ENCODE measurements around the gene DLGAP1. TPM values are rescaled to one million over a fixed set of nuclear protein-coding genes. Genes with fewer than 3 reads are reported as not detected.

The DLGAP1 gene
- total RNA-seq, 4 donors from 2014 or later = 2.0 to 4.7 (median 2.1) TPM; not detected in 1

GRCh38 chr18:3972291-3972930, 482.7 kb downstream of the DLGAP1 start:
- no peaks in the 10 kb centered on the region for H3K9me3 ChIP-seq
- no peaks in the 10 kb centered on the region for H3K27me3 ChIP-seq
- WGBS = 78% methylated on average over 6 of the region's 6 CpGs
- no peak for TF ChIP-seq EP300 (IDR thresholded peaks at IDR 0.05)
- TF ChIP-seq POLR2AphosphoS5 (IDR thresholded peaks at IDR 0.05) = no peak
- TF ChIP-seq CTCF (IDR thresholded peaks at IDR 0.05) = no peak
- no peak for TF ChIP-seq POLR2A (IDR thresholded peaks at IDR 0.05)
- no peak overlapping the region for H3K4me3 ChIP-seq
- H3K4me1 ChIP-seq = peaks cover 2% of the 10 kb centered on the region
- DNase-seq (ENCODE audit: low spot score in 2 of 2) = no peak
- no peak overlapping the region for H3K27ac ChIP-seq
- H3K36me3 ChIP-seq = no peaks in the 10 kb centered on the region

GRCh38 chr18:3970929-3971328, 484.2 kb downstream of the DLGAP1 start:
- 74% methylated on average over 2 of the region's 2 CpGs for WGBS

GRCh38 chr18:3967359-3968180, 487.5 kb downstream of the DLGAP1 start:
- Histone ChIP-seq H3K4me3 (no peak overlapping the region), H3K27ac (no peak overlapping the region), H3K27me3 (no peaks in the 10 kb centered on the region), H3K4me1 (no peaks in the 10 kb centered on the region), H3K9me3 (no peaks in the 10 kb centered on the region), H3K36me3 (no peaks in the 10 kb centered on the region)
- TF ChIP-seq POLR2AphosphoS5 (IDR thresholded peaks at IDR 0.05) (no peak), CTCF (IDR thresholded peaks at IDR 0.05) (no peak), POLR2A (IDR thresholded peaks at IDR 0.05) (no peak), EP300 (IDR thresholded peaks at IDR 0.05) (no peak)
- WGBS = 70% methylated on average over 4 of the region's 4 CpGs
- DNase-seq (ENCODE audit: low spot score in 2 of 2) = no peak

More at GRCh38 chr18:3970929-3971328, 484.2 kb downstream of the DLGAP1 start:
- TF ChIP-seq CTCF (IDR thresholded peaks at IDR 0.05) (no peak), POLR2A (IDR thresholded peaks at IDR 0.05) (no peak), EP300 (IDR thresholded peaks at IDR 0.05) (no peak), POLR2AphosphoS5 (IDR thresholded peaks at IDR 0.05) (no peak)
- no peak for DNase-seq (ENCODE audit: low spot score in 2 of 2)
- Histone ChIP-seq H3K36me3 (no peaks in the 10 kb centered on the region), H3K27ac (no peak overlapping the region), H3K9me3 (no peaks in the 10 kb centered on the region), H3K4me1 (peaks cover 2% of the 10 kb centered on the region), H3K27me3 (no peaks in the 10 kb centered on the region), H3K4me3 (no peak overlapping the region)

GRCh38 chr18:3966642-3967358, 488.3 kb downstream of the DLGAP1 start:
- Histone ChIP-seq H3K9me3 (no peaks in the 10 kb centered on the region), H3K4me1 (no peaks in the 10 kb centered on the region), H3K27me3 (no peaks in the 10 kb centered on the region), H3K36me3 (no peaks in the 10 kb centered on the region), H3K4me3 (no peak overlapping the region), H3K27ac (no peak overlapping the region)
- TF ChIP-seq EP300 (IDR thresholded peaks at IDR 0.05) (no peak), POLR2AphosphoS5 (IDR thresholded peaks at IDR 0.05) (no peak), POLR2A (IDR thresholded peaks at IDR 0.05) (no peak), CTCF (IDR thresholded peaks at IDR 0.05) (no peak)
- WGBS = 57% methylated on average over 6 of the region's 6 CpGs
- no peak for DNase-seq (ENCODE audit: low spot score in 2 of 2)

- no peaks in the 10 kb centered on the region for H3K27me3 ChIP-seq
- H3K36me3 ChIP-seq = no peaks in the 10 kb centered on the region
- no peak overlapping the region for H3K27ac ChIP-seq
- TF ChIP-seq EP300 (IDR thresholded peaks at IDR 0.05) (no peak), POLR2A (IDR thresholded peaks at IDR 0.05) (no peak), CTCF (IDR thresholded peaks at IDR 0.05) (no peak), POLR2AphosphoS5 (IDR thresholded peaks at IDR 0.05) (no peak)
- no peaks in the 10 kb centered on the region for H3K9me3 ChIP-seq
- H3K4me3 ChIP-seq = no peak overlapping the region
- no peaks in the 10 kb centered on the region for H3K4me1 ChIP-seq
- no peak for DNase-seq (ENCODE audit: low spot score in 2 of 2)
- 72% methylated on average over 2 of the region's 2 CpGs for WGBS
Observed at GRCh38 chr18:3966246-3966641, 488.9 kb downstream of the DLGAP1 start.
